Keratinocyte (primary cell): ENCODE data around the gene SAE1. TPM values are rescaled to one million over a fixed set of nuclear protein-coding genes. Genes with fewer than 3 reads are reported as not detected.

Source experiments
- DNase-seq: peaks from one replicate; pipeline ENCODE4 v3.0.0-alpha.2; 2011; ENCODE audit warnings: low read depth, missing footprints, low spot score
- FAIRE-seq: peaks from 2 replicates; lab custom pipeline; 2011; peaks lifted over from hg19 to GRCh38; lab: Jason Lieb, UNC
- H2AFZ ChIP-seq: 2 replicates; pipeline ENCODE4 v1.6.0; 2012; ENCODE audit warnings: low read length, control low read depth, inconsistent platforms; ENCODE audit not compliant: control insufficient read depth
- H3K27ac ChIP-seq: 2 replicates; pipeline ENCODE4 v1.5.1; 2011; ENCODE audit warnings: low read length; ENCODE audit not compliant: control insufficient read depth, insufficient read depth
- H3K27me3 ChIP-seq: 3 replicates; pipeline ENCODE4 v1.6.0; 2011; ENCODE audit warnings: low read length; ENCODE audit not compliant: control insufficient read depth, insufficient read depth; ENCODE audit errors: extremely low read depth
- H3K36me3 ChIP-seq, 2 experiments: 2 replicates in 1 of 2; 3 replicates in 1 of 2; pipeline ENCODE4 v1.5.1; 2011; ENCODE audit warnings: low read length in 2 of 2, mild to moderate bottlenecking in 1 of 2; ENCODE audit not compliant: control insufficient read depth in 2 of 2, insufficient read depth in 2 of 2; ENCODE audit errors: extremely low read depth in 1 of 2
- H3K4me1 ChIP-seq: 3 replicates; pipeline ENCODE4 v1.5.1; 2011; ENCODE audit warnings: low read length; ENCODE audit not compliant: control insufficient read depth, insufficient read depth; ENCODE audit errors: extremely low read depth
- H3K4me2 ChIP-seq: 3 replicates; pipeline ENCODE4 v1.6.0; 2011; ENCODE audit warnings: low read depth, low read length; ENCODE audit not compliant: control insufficient read depth, insufficient read depth; ENCODE audit errors: extremely low read depth
- H3K4me3 ChIP-seq, 3 experiments: fragments of 200-600 bp in 1 of 3; sonication (generic) in 1 of 3; 2 replicates in 2 of 3; 3 replicates in 1 of 3; pipeline ENCODE4 v1.5.1; 2011 to 2016; ENCODE audit warnings: low read length in 3 of 3, mild to moderate bottlenecking in 3 of 3, control low read depth in 2 of 3, inconsistent platforms in 1 of 3, low read depth in 1 of 3, mixed read lengths in 1 of 3, mixed run types in 1 of 3, moderate library complexity in 1 of 3; ENCODE audit not compliant: control insufficient read depth in 2 of 3, insufficient read depth in 2 of 3; ENCODE audit errors: extremely low read depth in 1 of 3
- H3K79me2 ChIP-seq: 2 replicates; pipeline ENCODE4 v1.6.0; 2012; ENCODE audit warnings: low read length; ENCODE audit not compliant: control insufficient read depth, insufficient read depth
- H3K9ac ChIP-seq: 3 replicates; pipeline ENCODE4 v1.6.0; 2011; ENCODE audit warnings: low read length; ENCODE audit not compliant: control insufficient read depth, insufficient read depth; ENCODE audit errors: extremely low read depth
- H3K9me1 ChIP-seq: 3 replicates; pipeline ENCODE4 v1.6.0; 2011; ENCODE audit warnings: low read length; ENCODE audit not compliant: control insufficient read depth, insufficient read depth; ENCODE audit errors: extremely low read depth
- H3K9me3 ChIP-seq: 2 replicates; pipeline ENCODE4 v1.5.1; 2012; ENCODE audit warnings: low read depth, low read length; ENCODE audit not compliant: control insufficient read depth
- H4K20me1 ChIP-seq: 3 replicates; pipeline ENCODE4 v1.6.0; 2011; ENCODE audit warnings: low read length; ENCODE audit not compliant: control insufficient read depth, insufficient read depth; ENCODE audit errors: extremely low read depth
- EZH2 ChIP-seq: IDR thresholded peaks from one replicate; pipeline ENCODE4 v1.6.1; 2012; ENCODE audit warnings: inconsistent platforms, mild to moderate bottlenecking, low read length, moderate library complexity
- dilution Hi-C: fragments of 300-500 bp; cut with MboI; formaldehyde crosslinking; loops from one replicate; pipeline ENCODE4 v1.7.0; 2020; ENCODE audit warnings: low sequenced_read_pairs; ENCODE audit not compliant: extremely low pct_ligation_motif_present
- polyA plus RNA-seq, 5 experiments: library from polyadenylated mRNA; depleted of rRNA in 3 of 5; stranded (reverse) in 3 of 5; stranded (forward) in 1 of 5; unstranded in 1 of 5; fragments of >200 nt; gene quantifications; 1 replicate in 1 of 5; 2 replicates in 3 of 5; 3 replicates in 1 of 5; pipeline versions ENCODE4 v1.2.1 to v1.2.3, GENCODE V29; 2011 to 2012; ENCODE audit warnings: missing spikeins in 2 of 5, low read depth in 1 of 5, low replicate concordance in 1 of 5
- TF ChIP-seq, protein P1 (sequence below), 3 experiments: IDR thresholded peaks in 1 of 3; conservative IDR thresholded peaks in 1 of 3; optimal IDR thresholded peaks in 1 of 3; 2 replicates in 2 of 3; 3 replicates in 1 of 3; pipeline versions ENCODE3 to v1.5.1; 2011; ENCODE audit warnings: low read length in 3 of 3, mild to moderate bottlenecking in 3 of 3, moderate library complexity in 2 of 3, control low read depth in 1 of 3, inconsistent platforms in 1 of 3; ENCODE audit not compliant: insufficient read depth in 2 of 3; ENCODE audit errors: extremely low read depth in 1 of 3

SAE1 gene
- polyA plus RNA-seq, 1 donor (not counting 4 experiments of a cell fraction or from before 2014, with no cell fraction given), result 102 TPM

DNA sequence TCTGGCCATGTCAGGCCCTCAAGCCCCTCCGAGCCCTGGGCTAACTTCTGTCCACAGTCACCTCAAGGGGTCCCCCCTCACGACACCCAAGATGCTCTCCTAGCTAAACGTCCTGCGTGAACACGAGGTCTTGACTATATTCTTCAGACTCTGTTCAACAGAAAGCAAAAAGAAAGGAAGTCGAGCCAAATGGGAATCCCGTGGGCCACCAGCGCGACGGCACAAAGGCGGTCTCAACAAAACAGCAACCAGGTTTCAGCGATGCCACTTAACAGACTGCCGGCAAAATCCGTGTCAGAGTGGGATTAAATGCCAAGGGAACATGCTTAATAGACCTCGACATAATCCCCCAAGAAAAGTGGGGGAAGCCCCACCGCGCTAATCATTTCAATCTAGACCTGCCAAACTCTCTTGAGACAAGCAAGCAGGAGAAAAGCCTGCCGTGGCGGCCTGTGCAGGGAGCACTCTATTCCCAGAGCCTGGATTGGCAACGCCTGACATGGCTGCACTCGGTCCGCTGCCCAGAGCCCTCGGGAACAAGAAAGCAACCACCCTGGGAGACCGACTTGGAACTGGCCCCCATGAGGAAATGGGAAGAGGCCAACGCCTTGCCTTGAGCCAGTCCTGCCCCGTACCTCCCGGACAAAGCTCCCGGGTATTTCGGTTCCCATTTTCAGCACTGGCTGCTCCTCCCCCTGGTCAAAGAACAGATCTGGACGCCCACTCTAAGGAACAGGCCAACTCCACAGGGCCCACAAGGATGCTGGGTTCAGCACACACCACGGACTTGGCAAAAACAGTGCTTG is 33.0 kb upstream of the SAE1 start:
- Histone ChIP-seq H3K4me3 (no peak overlapping the region), H3K27ac (no peak overlapping the region), H3K4me1 (peaks cover 15% of the 10 kb centered on the region), H3K4me2 (no peak overlapping the region), H2AFZ (no peak overlapping the region), H3K27me3 (no peaks in the 10 kb centered on the region), H3K9me3 (no peaks in the 10 kb centered on the region), H3K36me3 (peaks cover 5 to 37% of the 10 kb centered on the region in 2 experiments), H3K9ac (no peak overlapping the region), H3K79me2 (peaks cover 82% of the 10 kb centered on the region), H4K20me1 (no peaks in the 10 kb centered on the region), H3K9me1 (peaks cover 4% of the 10 kb centered on the region)
- dilution Hi-C loops, result no loop called here
- FAIRE-seq, result no peak
- no peak for TF ChIP-seq EZH2
- TF ChIP-seq, protein P1, sequence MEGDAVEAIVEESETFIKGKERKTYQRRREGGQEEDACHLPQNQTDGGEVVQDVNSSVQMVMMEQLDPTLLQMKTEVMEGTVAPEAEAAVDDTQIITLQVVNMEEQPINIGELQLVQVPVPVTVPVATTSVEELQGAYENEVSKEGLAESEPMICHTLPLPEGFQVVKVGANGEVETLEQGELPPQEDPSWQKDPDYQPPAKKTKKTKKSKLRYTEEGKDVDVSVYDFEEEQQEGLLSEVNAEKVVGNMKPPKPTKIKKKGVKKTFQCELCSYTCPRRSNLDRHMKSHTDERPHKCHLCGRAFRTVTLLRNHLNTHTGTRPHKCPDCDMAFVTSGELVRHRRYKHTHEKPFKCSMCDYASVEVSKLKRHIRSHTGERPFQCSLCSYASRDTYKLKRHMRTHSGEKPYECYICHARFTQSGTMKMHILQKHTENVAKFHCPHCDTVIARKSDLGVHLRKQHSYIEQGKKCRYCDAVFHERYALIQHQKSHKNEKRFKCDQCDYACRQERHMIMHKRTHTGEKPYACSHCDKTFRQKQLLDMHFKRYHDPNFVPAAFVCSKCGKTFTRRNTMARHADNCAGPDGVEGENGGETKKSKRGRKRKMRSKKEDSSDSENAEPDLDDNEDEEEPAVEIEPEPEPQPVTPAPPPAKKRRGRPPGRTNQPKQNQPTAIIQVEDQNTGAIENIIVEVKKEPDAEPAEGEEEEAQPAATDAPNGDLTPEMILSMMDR (optimal IDR thresholded peaks at IDR 0.05 in 1 of 3, IDR thresholded peaks at IDR 0.05 in 1 of 3, conservative IDR thresholded peaks at IDR 0.05 in 1 of 3; ENCODE audit: extremely low read depth in 1 of 3, insufficient read depth in 2 of 3, low read length in 3 of 3), result no peak
- no peak for DNase-seq

DNA sequence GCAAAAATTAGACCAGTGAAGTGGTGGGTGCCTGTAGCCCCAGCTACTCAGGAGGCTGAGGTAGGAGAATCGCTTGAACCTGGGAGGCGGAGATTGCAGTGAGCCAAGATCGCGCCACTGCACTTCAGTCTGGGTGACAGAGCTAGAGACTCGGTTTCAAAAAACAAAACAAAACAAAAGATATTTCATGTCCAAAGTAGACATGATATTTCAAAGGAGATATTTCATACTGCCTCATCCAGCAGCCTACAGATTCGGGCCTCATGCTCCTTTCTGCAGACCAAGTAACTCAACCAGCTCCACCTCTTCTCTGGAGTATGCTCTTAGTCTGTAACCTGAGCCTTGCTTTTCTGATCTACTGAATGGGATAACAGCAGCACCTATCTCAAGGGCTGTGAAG is 32.0 kb upstream of the SAE1 start:
- no peak overlapping the region for H3K27ac ChIP-seq
- no peak overlapping the region for H3K4me2 ChIP-seq
- no peak overlapping the region for H3K9ac ChIP-seq
- TF ChIP-seq, protein P1 (optimal IDR thresholded peaks at IDR 0.05 in 1 of 3, IDR thresholded peaks at IDR 0.05 in 1 of 3, conservative IDR thresholded peaks at IDR 0.05 in 1 of 3; ENCODE audit: extremely low read depth in 1 of 3, insufficient read depth in 2 of 3, low read length in 3 of 3), result no peak
- no peak for TF ChIP-seq EZH2
- peaks cover 4% of the 10 kb centered on the region for H3K9me1 ChIP-seq
- no peaks in the 10 kb centered on the region for H3K9me3 ChIP-seq
- H3K36me3 ChIP-seq, result peaks cover 7 to 34% of the 10 kb centered on the region in 2 experiments
- no peak overlapping the region for H2AFZ ChIP-seq
- no peaks in the 10 kb centered on the region for H3K27me3 ChIP-seq
- no peak for FAIRE-seq
- peaks cover 88% of the 10 kb centered on the region for H3K79me2 ChIP-seq
- peaks cover 15% of the 10 kb centered on the region for H3K4me1 ChIP-seq
- dilution Hi-C loops, result no loop called here
- no peak for DNase-seq
- H3K4me3 ChIP-seq, result no peak overlapping the region
- no peaks in the 10 kb centered on the region for H4K20me1 ChIP-seq
